Keratinocyte (primary cell): Measurements from ENCODE around the gene DCAF8L2.

ENCODE experiments used
- CTCF ChIP-seq, 3 experiments: IDR thresholded peaks in 1 of 3; conservative IDR thresholded peaks in 1 of 3; optimal IDR thresholded peaks in 1 of 3; 2 replicates in 2 of 3; 3 replicates in 1 of 3; pipeline versions ENCODE3 to v1.5.1; 2011; ENCODE audit warnings: low read length in 3 of 3, mild to moderate bottlenecking in 3 of 3, moderate library complexity in 2 of 3, control low read depth in 1 of 3, inconsistent platforms in 1 of 3; ENCODE audit not compliant: insufficient read depth in 2 of 3; ENCODE audit errors: extremely low read depth in 1 of 3
- EZH2 ChIP-seq: IDR thresholded peaks from one replicate; pipeline ENCODE4 v1.6.1; 2012; ENCODE audit warnings: inconsistent platforms, mild to moderate bottlenecking, low read length, moderate library complexity

GRCh38 chrX:27775984-27776383 is 185.8 kb downstream of the DCAF8L2 start:
- TF ChIP-seq CTCF (optimal IDR thresholded peaks at IDR 0.05 in 1 of 3, IDR thresholded peaks at IDR 0.05 in 1 of 3, conservative IDR thresholded peaks at IDR 0.05 in 1 of 3; ENCODE audit: extremely low read depth in 1 of 3, insufficient read depth in 2 of 3, low read length in 3 of 3) (no peak), EZH2 (no peak)
